Gastroesophageal sphincter (tissue), 4 donors: ENCODE measurements around the gene PPRC1. TPM values are rescaled to one million over a fixed set of nuclear protein-coding genes. Genes with fewer than 3 reads are reported as not detected.

ENCODE experiments used
- ATAC-seq: fragments of 150-250 bp; one replicate; pipeline ENCODE4 v1.9.1; 2016; ENCODE audit warnings: mild to moderate bottlenecking, moderate library complexity
- H3K27ac ChIP-seq, 4 donors: fragments of 200-600 bp; sonication (generic) in 3 of 4; 1 replicate in 3 of 4; 2 replicates in 1 of 4; pipeline ENCODE4 v1.5.1; 2016 to 2019
- H3K27me3 ChIP-seq: fragments of 200-600 bp; sonication (generic); one replicate; pipeline ENCODE4 v1.5.1; 2019
- H3K36me3 ChIP-seq, 2 donors: fragments of 200-600 bp; sonication (generic); one replicate each; pipeline ENCODE4 v1.5.1; 2019; ENCODE audit warnings: control low read depth in 1 of 2
- H3K4me1 ChIP-seq, 3 donors: fragments of 200-600 bp; sonication (generic); 1 replicate in 2 of 3; 2 replicates in 1 of 3; pipeline ENCODE4 v1.5.1; 2016 to 2019; ENCODE audit warnings: control low read depth in 2 of 3
- H3K4me3 ChIP-seq, 2 donors: fragments of 200-600 bp; sonication (generic); one replicate each; pipeline ENCODE4 v1.5.1; 2019; ENCODE audit warnings: mild to moderate bottlenecking in 1 of 2, moderate library complexity in 1 of 2
- H3K9me3 ChIP-seq, 3 donors: fragments of 200-600 bp; sonication (generic); one replicate each; pipeline ENCODE4 v1.5.1; 2017 to 2019; ENCODE audit warnings: control low read depth in 2 of 3
- EP300 ChIP-seq: sonication (generic); formaldehyde crosslinking; IDR thresholded peaks from one replicate; pipeline ENCODE4 v1.6.1; 2017; ENCODE audit warnings: antibody characterized with exemption, mild to moderate bottlenecking
- POLR2A ChIP-seq, 2 donors: fragments of 450-650 bp; IDR thresholded peaks; one replicate each; pipeline ENCODE4 v1.6.1; 2017; ENCODE audit warnings: antibody characterized with exemption in 2 of 2, mild to moderate bottlenecking in 2 of 2, moderate library complexity in 1 of 2
- POLR2AphosphoS5 ChIP-seq: sonication (generic); formaldehyde crosslinking; IDR thresholded peaks from one replicate; pipeline ENCODE4 v1.6.1; 2017; ENCODE audit warnings: antibody characterized with exemption
- WGBS, 2 donors: methylation state at CpG; one replicate each; pipeline ENCODE4 v1.1.5; 2018; ENCODE audit warnings: low coverage in 1 of 2; 5-methylcytosine and 5-hydroxymethylcytosine counted together
- total RNA-seq, 4 donors: library from RNA; depleted of rRNA; stranded (reverse); fragments of >200 nt; gene quantifications; one replicate each; pipeline ENCODE4 v1.1.0, GENCODE V29; 2016
- TF ChIP-seq, protein P1 (sequence below), 4 experiments: fragments of 200-600 bp in 2 of 4; fragments of 450-650 bp in 2 of 4; sonication (generic) in 1 of 4; IDR thresholded peaks; one replicate each; pipeline ENCODE4 v1.5.1; 2017 to 2019; ENCODE audit warnings: antibody characterized with exemption in 4 of 4, mild to moderate bottlenecking in 2 of 4, moderate library complexity in 2 of 4

PPRC1 gene
- total RNA-seq, 4 donors from 2014 or later, result 13.4 to 31.4 (median 17.8) TPM

DNA sequence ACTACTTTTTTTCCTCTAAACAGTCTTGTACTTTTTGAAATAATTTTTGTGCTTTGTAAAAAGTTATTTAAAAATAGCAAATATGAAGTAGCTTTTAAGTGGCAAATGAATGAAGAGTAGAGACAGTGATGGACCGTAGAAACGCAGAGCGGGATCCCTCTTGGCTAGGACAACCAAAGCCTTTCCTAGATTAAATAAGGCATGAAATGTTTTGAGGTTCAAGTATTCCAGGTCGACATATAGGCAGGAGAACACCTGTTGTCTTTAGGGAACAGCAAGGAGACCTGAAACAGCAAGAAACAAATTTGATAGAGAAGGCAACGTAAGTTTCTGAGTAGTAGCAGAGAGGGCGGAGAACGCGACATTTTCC lies 662 bp upstream of the PPRC1 start:
- H3K4me1 ChIP-seq, result peaks cover 0 to 45% (median 16%) of the 10 kb centered on the region in 3 donors
- H3K4me3 ChIP-seq, result peak overlapping the region; percentile 78 to 96
- no peaks in the 10 kb centered on the region for H3K9me3 ChIP-seq
- TF ChIP-seq EP300 (no peak), POLR2A (IDR thresholded peaks at IDR 0.05) (no peak), POLR2AphosphoS5 (no peak)
- TF ChIP-seq, protein P1, sequence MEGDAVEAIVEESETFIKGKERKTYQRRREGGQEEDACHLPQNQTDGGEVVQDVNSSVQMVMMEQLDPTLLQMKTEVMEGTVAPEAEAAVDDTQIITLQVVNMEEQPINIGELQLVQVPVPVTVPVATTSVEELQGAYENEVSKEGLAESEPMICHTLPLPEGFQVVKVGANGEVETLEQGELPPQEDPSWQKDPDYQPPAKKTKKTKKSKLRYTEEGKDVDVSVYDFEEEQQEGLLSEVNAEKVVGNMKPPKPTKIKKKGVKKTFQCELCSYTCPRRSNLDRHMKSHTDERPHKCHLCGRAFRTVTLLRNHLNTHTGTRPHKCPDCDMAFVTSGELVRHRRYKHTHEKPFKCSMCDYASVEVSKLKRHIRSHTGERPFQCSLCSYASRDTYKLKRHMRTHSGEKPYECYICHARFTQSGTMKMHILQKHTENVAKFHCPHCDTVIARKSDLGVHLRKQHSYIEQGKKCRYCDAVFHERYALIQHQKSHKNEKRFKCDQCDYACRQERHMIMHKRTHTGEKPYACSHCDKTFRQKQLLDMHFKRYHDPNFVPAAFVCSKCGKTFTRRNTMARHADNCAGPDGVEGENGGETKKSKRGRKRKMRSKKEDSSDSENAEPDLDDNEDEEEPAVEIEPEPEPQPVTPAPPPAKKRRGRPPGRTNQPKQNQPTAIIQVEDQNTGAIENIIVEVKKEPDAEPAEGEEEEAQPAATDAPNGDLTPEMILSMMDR (IDR thresholded peaks at IDR 0.05), result no peak
- WGBS, 2 donors, result 11% methylated on average over 8 of the region's 8 CpGs
- no peak for ATAC-seq
- peak overlapping the region; percentile 8 to 93 (median 88) for H3K27ac ChIP-seq
- no peaks in the 10 kb centered on the region for H3K27me3 ChIP-seq
- H3K36me3 ChIP-seq, result no peaks in the 10 kb centered on the region

DNA sequence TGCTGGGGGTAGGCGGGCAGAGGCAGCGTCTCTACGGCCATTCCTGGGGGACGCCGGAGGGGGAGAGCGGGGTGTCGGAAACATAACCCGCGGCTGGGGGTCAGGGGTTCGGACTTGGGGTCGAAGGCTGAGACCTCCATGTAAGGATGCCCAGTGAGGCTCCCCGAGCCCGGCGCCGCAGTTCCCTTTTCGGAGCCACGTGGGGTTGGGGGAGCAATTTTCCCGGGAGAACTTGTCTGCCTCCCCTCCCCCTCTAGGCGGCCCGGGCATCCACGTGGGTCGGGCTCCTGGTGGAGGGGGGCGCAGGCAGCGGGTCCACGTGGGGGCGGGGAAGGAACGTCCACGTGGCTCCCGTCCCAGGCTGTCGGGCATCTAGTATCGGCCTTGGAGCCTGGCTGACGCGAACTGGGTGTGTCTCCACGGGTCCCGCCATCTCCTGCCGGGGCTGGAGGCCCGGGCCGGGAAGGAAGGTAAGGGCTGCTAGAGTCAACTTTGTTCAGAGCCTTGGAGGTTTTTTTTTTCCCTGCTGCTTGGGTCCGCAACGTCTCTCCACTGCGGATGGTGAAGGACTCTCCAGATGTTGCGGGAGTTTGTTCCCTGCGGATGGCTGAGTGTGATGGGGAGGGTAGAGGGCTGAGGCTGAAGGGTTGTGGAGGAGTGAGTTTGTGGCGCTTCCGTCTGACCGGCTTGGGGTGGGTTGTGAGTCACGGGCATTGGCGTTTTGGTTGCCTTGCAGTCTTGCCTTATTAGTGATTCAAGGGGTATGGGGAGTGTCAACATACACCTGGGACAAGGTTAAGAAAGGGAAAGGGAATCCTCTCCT lies 744 bp downstream of the PPRC1 start:
- peaks cover 0 to 46% (median 16%) of the 10 kb centered on the region in 3 donors for H3K4me1 ChIP-seq
- no peaks in the 10 kb centered on the region for H3K27me3 ChIP-seq
- H3K4me3 ChIP-seq, result peak overlapping the region; percentile 78 to 96
- TF ChIP-seq POLR2A (IDR thresholded peaks at IDR 0.05) (no peak), POLR2AphosphoS5 (peak; percentile 51)
- TF ChIP-seq, protein P1 (IDR thresholded peaks at IDR 0.05), result peak in 1 of 4 experiments; percentile 13
- ATAC-seq, result peak; percentile 16
- WGBS, 2 donors, result 0% methylated on average over 5 to 6 of the region's 48 CpGs
- H3K36me3 ChIP-seq, result peaks cover 0 to 12% of the 10 kb centered on the region in 2 donors
- H3K9me3 ChIP-seq, result no peaks in the 10 kb centered on the region
- peak overlapping the region; percentile 64 to 93 (median 88) for H3K27ac ChIP-seq

DNA sequence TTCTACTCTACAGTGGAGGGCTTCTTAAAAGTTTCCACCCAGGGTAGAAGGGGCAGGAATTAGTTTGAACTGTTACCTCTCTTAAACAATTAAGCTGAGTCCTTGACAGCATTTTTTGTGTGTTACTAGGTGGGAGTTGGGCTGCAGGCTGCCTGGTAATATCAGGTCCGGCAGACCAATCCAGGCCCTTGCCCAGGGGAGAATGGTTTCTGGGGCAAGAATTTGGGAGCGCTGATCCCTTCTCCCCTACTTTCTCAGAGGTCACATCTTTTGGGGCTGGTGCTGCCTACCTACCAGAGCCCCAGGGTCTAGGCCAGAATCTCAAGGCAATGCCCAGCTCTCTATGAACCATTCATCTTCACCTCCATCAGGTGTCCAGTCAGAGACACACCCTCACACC lies 1.6 kb downstream of the PPRC1 start:
- Histone ChIP-seq H3K36me3 (peaks cover 0 to 20% of the 10 kb centered on the region in 2 donors), H3K9me3 (no peaks in the 10 kb centered on the region), H3K27ac (peak overlapping the region in 3 of 4 donors; percentile 88 to 93 (median 89)), H3K4me3 (peak overlapping the region in 1 of 2 donors; percentile 96), H3K27me3 (no peaks in the 10 kb centered on the region), H3K4me1 (peaks cover 0 to 46% (median 16%) of the 10 kb centered on the region in 3 donors)
- no peak for ATAC-seq
- WGBS, 2 donors, result 67% methylated on average over 1 of the region's 2 CpGs; no CpG with 5 or more reads in 1 of the 2 donors
- TF ChIP-seq POLR2A (IDR thresholded peaks at IDR 0.05) (no peak), EP300 (no peak), POLR2AphosphoS5 (no peak)
- TF ChIP-seq, protein P1 (IDR thresholded peaks at IDR 0.05), result no peak

DNA sequence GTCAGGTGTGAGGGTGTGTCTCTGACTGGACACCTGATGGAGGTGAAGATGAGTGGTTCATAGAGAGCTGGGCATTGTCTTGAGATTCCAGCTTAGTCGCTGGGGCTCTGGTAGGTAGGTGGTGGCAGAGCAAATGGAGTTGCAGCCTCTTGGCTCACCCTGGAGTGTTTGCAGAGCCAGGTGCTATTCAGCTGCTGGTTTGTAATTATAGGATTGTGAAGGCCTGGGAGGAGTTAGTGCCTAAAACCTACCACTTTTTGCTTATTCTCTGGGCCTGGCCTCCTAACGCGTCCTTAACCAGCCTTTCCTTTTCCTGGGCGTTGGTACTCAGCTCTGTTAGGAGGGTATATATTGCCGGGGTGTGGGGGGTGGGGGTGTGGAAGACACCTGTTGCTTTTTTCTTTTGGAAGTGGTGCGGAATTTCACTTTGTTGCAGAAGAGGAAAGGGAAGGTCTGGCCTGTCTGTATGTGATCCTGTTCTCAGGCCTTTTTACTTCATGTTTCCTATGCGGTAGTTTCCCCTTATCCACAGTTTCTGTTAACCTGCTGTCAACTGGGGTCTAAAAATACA lies 3.2 kb downstream of the PPRC1 start:
- Histone ChIP-seq H3K27me3 (no peaks in the 10 kb centered on the region), H3K4me3 (no peak overlapping the region), H3K36me3 (peaks cover 0 to 36% of the 10 kb centered on the region in 2 donors), H3K9me3 (no peaks in the 10 kb centered on the region), H3K27ac (no peak overlapping the region), H3K4me1 (peaks cover 0 to 46% (median 16%) of the 10 kb centered on the region in 3 donors)
- whole genome bisulfite sequencing, 2 donors, result 54 to 72% methylated on average over 4 to 5 of the region's 7 CpGs
- ATAC-seq, result no peak
- TF ChIP-seq EP300 (no peak), POLR2A (IDR thresholded peaks at IDR 0.05) (no peak), POLR2AphosphoS5 (no peak)
- TF ChIP-seq, protein P1 (IDR thresholded peaks at IDR 0.05), result no peak
